NCI-H2196 (cell line): ENCODE measurements around the gene AHCYL1.
"Not testable (repeated sequence)": the region's sequence is repeated elsewhere in the genome, so short reads cannot be mapped to it uniquely, and the experiment has no call there.

Source experiments
- DNase-seq: peaks from one replicate; lab custom pipeline; 2025; ENCODE audit not compliant: unreplicated experiment; lab: John Stamatoyannopoulos, UW

AHCYL1 gene

GRCh38 chr1:109984456-109985246 lies at the start of gene AHCYL1:
Gene AHCYL1, plus strand, starts transcription at chr1:109984765. Its CDS starts 288 bp downstream, at chr1:109985053.
- peak; percentile 99 for DNase-seq

GRCh38 chr1:109935451-109935900 lies 49.1 kb upstream of the AHCYL1 start:
- peak; percentile 19 for DNase-seq

- no peak for DNase-seq
These were observed 46.8 kb upstream of the AHCYL1 start for GRCh38 chr1:109937738-109938137.

GRCh38 chr1:109938556-109938955 lies 46.0 kb upstream of the AHCYL1 start:
- no peak for DNase-seq

GRCh38 chr1:109942434-109942833 lies 42.1 kb upstream of the AHCYL1 start:
- DNase-seq, result no peak

- DNase-seq, result no peak
These were observed 40.0 kb upstream of the AHCYL1 start for GRCh38 chr1:109944541-109944940.

GRCh38 chr1:109946511-109946910 lies 38.1 kb upstream of the AHCYL1 start:
- DNase-seq, result no peak

- no peak for DNase-seq
These were observed 36.8 kb upstream of the AHCYL1 start for GRCh38 chr1:109947582-109948284.

GRCh38 chr1:109948285-109948630 lies 36.3 kb upstream of the AHCYL1 start:
- no peak for DNase-seq

- DNase-seq, result no peak
These were observed 34.5 kb upstream of the AHCYL1 start for GRCh38 chr1:109950038-109950437.

GRCh38 chr1:109950509-109950908 lies 34.1 kb upstream of the AHCYL1 start:
- no peak for DNase-seq

GRCh38 chr1:109951501-109951900 lies 33.1 kb upstream of the AHCYL1 start:
- DNase-seq, result not testable (repeated sequence)

GRCh38 chr1:109954041-109954512 lies 30.5 kb upstream of the AHCYL1 start:
- no peak for DNase-seq

GRCh38 chr1:109959632-109959973 lies 25.0 kb upstream of the AHCYL1 start:
- DNase-seq, result no peak

- DNase-seq, result peak; percentile 21
These were observed 24.4 kb upstream of the AHCYL1 start for GRCh38 chr1:109959974-109960744.

- DNase-seq, result no peak
These were observed 23.8 kb upstream of the AHCYL1 start for GRCh38 chr1:109960745-109961094.

- no peak for DNase-seq
These were observed 20.7 kb upstream of the AHCYL1 start for GRCh38 chr1:109963864-109964263.

- DNase-seq, result no peak
These were observed 15.3 kb upstream of the AHCYL1 start for GRCh38 chr1:109969146-109969829.

- no peak for DNase-seq
These were observed 14.7 kb upstream of the AHCYL1 start for GRCh38 chr1:109969907-109970306.

- no peak for DNase-seq
These were observed 13.0 kb upstream of the AHCYL1 start for GRCh38 chr1:109971559-109971958.

GRCh38 chr1:109974191-109974590 lies 10.4 kb upstream of the AHCYL1 start:
- DNase-seq, result no peak
